Esophagus muscularis mucosa (tissue), 4 donors: ENCODE results near the gene MRPL19.

Experiments
- CTCF ChIP-seq, 3 experiments: fragments of 200-600 bp in 2 of 3; fragments of 450-650 bp in 1 of 3; sonication (generic) in 2 of 3; IDR thresholded peaks; one replicate each; pipeline ENCODE4 v1.5.1; 2017 to 2019; ENCODE audit warnings: antibody characterized with exemption in 3 of 3, mild to moderate bottlenecking in 2 of 3, moderate library complexity in 1 of 3
- EP300 ChIP-seq: sonication (generic); formaldehyde crosslinking; IDR thresholded peaks from one replicate; pipeline ENCODE4 v1.6.1; 2017; ENCODE audit warnings: antibody characterized with exemption
- POLR2A ChIP-seq: fragments of 450-650 bp; IDR thresholded peaks from one replicate; pipeline ENCODE4 v1.6.1; 2017; ENCODE audit warnings: antibody characterized with exemption, moderate library complexity, mild to moderate bottlenecking, low read depth

- TF ChIP-seq CTCF (IDR thresholded peaks at IDR 0.05) (no peak), EP300 (no peak), POLR2A (no peak)
Measured at GRCh38 chr2:75612108-75612861, 34.3 kb upstream of the MRPL19 start.
